GM12878 (cell line): Measurements from ENCODE around the gene VMP1. TPM values are rescaled to one million over a fixed set of nuclear protein-coding genes. Genes with fewer than 3 reads are reported as not detected.

ENCODE experiments used
- ATAC-seq: fragments of 200-7000 bp; cut with Tn5 transposase; 3 replicates; pipeline ENCODE4 v1.9.1; 2020; ENCODE audit warnings: mild to moderate bottlenecking, moderate library complexity
- BruUV-seq: library from RNA; stranded (reverse); fragments of 400-500 nt; replicated peaks from 2 replicates; lab custom pipeline; 2021; lab: Mats Ljungman, UMichigan
- CTCF ChIA-PET: fragments of 300-600 bp; sonication (Branson Sonifier 250); formaldehyde crosslinking; extraction: SDS; loops from one replicate; lab custom pipeline; 2021; ENCODE audit warnings: inconsistent platforms; lab: Yijun Ruan, JAX
- POLR2A ChIA-PET: fragments of 350-600 bp; formaldehyde crosslinking; extraction: SDS; loops from one replicate; lab custom pipeline; 2021; ENCODE audit warnings: inconsistent platforms; lab: Charles Lee
- RAD21 ChIA-PET: fragments of 300-600 bp; sonication (Branson Sonifier 250); formaldehyde crosslinking; loops from one replicate; lab custom pipeline; 2023; ENCODE audit warnings: antibody characterized with exemption; ENCODE audit not compliant: unreplicated experiment; lab: Charles Lee
- SMC1A ChIA-PET: fragments of 300-600 bp; sonication (Branson Sonifier 250); formaldehyde crosslinking; loops from one replicate; lab custom pipeline; 2023; ENCODE audit not compliant: unreplicated experiment, uncharacterized antibody; lab: Charles Lee
- DNase-seq: peaks from one replicate; pipeline ENCODE4 v3.0.0-alpha.2; 2011; ENCODE audit warnings: low read depth, low spot score
- FAIRE-seq: peaks from 3 replicates; lab custom pipeline; 2011; peaks lifted over from hg19 to GRCh38; lab: Jason Lieb, UNC
- H2AFZ ChIP-seq: 2 replicates; pipeline ENCODE4 v1.6.0; 2011; ENCODE audit warnings: low read depth, low read length, control low read depth; ENCODE audit not compliant: control insufficient read depth
- H3K27ac ChIP-seq: 2 replicates; pipeline ENCODE4 v1.5.1; 2011; ENCODE audit warnings: control low read depth; ENCODE audit not compliant: control insufficient read depth, insufficient read depth
- H3K27me3 ChIP-seq, 2 experiments: replicated peaks in 1 of 2; 2 replicates each; pipeline versions ENCODE4 v1.6.0 to v1.6.1; 2011; ENCODE audit warnings: low read length in 1 of 2; ENCODE audit not compliant: control insufficient read depth in 2 of 2, insufficient read depth in 2 of 2
- H3K36me3 ChIP-seq, 2 experiments: 2 replicates each; pipeline ENCODE4 v1.5.1; 2011; ENCODE audit warnings: low read length in 1 of 2; ENCODE audit not compliant: control insufficient read depth in 2 of 2, insufficient read depth in 2 of 2
- H3K4me1 ChIP-seq: 2 replicates; pipeline ENCODE4 v1.6.1; 2011; ENCODE audit warnings: mild to moderate bottlenecking, low read length, moderate library complexity, mixed read lengths; ENCODE audit not compliant: control insufficient read depth, insufficient read depth
- H3K4me2 ChIP-seq: 2 replicates; pipeline ENCODE4 v1.6.0; 2011; ENCODE audit warnings: control low read depth; ENCODE audit not compliant: control insufficient read depth, insufficient read depth
- H3K4me3 ChIP-seq: fragments of 200-600 bp; sonication (generic); 2 replicates; pipeline ENCODE4 v1.5.1; 2016
- H3K79me2 ChIP-seq: 2 replicates; pipeline ENCODE4 v1.6.0; 2011; ENCODE audit warnings: low read length; ENCODE audit not compliant: control insufficient read depth, insufficient read depth
- H3K9ac ChIP-seq: 2 replicates; pipeline ENCODE4 v1.8.0; 2011; ENCODE audit warnings: low read length, control low read depth, mixed read lengths; ENCODE audit not compliant: control insufficient read depth, insufficient read depth
- H3K9me3 ChIP-seq: replicated peaks from 3 replicates; pipeline ENCODE4 v1.5.1; 2011; ENCODE audit warnings: mild to moderate bottlenecking, low read length; ENCODE audit not compliant: control insufficient read depth, insufficient read depth
- H4K20me1 ChIP-seq: 2 replicates; pipeline ENCODE4 v1.6.0; 2011; ENCODE audit not compliant: control insufficient read depth, insufficient read depth
- ASH2L ChIP-seq: fragments of 300-600, 200-600 bp; sonication (generic); IDR thresholded peaks from 2 replicates; pipeline ENCODE4 v1.6.1; 2017; ENCODE audit warnings: low read depth, mild to moderate bottlenecking, borderline replicate concordance
- ATF7 ChIP-seq: fragments of 450-650 bp; IDR thresholded peaks from 2 replicates; pipeline ENCODE4 v1.6.1; 2016; ENCODE audit warnings: low read depth, mild to moderate bottlenecking
- BCLAF1 ChIP-seq: fragments of 450-650 bp; IDR thresholded peaks from 2 replicates; pipeline ENCODE4 v1.6.1; 2017; ENCODE audit warnings: antibody characterized with exemption, mild to moderate bottlenecking, moderate library complexity
- CBX5 ChIP-seq: sonication (generic); IDR thresholded peaks from 2 replicates; pipeline ENCODE4 v1.6.1; 2016; ENCODE audit warnings: low read depth, moderate library complexity, mild to moderate bottlenecking, inconsistent platforms
- CTCF ChIP-seq, 3 experiments: IDR thresholded peaks in 2 of 3; conservative IDR thresholded peaks in 1 of 3; 2 replicates each; pipeline ENCODE4 v1.5.1; 2011; ENCODE audit warnings: low read depth in 3 of 3, low read length in 3 of 3, mild to moderate bottlenecking in 3 of 3, control low read depth in 2 of 3, moderate library complexity in 2 of 3, inconsistent platforms in 1 of 3, mixed read lengths in 1 of 3; ENCODE audit not compliant: control insufficient read depth in 2 of 3, insufficient read depth in 1 of 3; ENCODE audit errors: extremely low read depth in 1 of 3
- FOXK2 ChIP-seq: fragments of 450-650 bp; IDR thresholded peaks from 2 replicates; pipeline ENCODE4 v1.6.1; 2017; ENCODE audit warnings: mild to moderate bottlenecking, moderate library complexity
- FOXM1 ChIP-seq: IDR thresholded peaks from 2 replicates; pipeline ENCODE4 v1.6.1; 2012; ENCODE audit warnings: low read depth, mild to moderate bottlenecking, inconsistent platforms, low read length, moderate library complexity
- HDGF ChIP-seq: fragments of 450-650 bp; IDR thresholded peaks from 2 replicates; pipeline ENCODE4 v1.6.1; 2016; ENCODE audit warnings: antibody characterized with exemption
- KDM1A ChIP-seq: fragments of 200-600 bp; sonication (generic); IDR thresholded peaks from 2 replicates; pipeline ENCODE4 v1.6.1; 2016; ENCODE audit warnings: borderline replicate concordance
- MLLT1 ChIP-seq: fragments of 450-650 bp; IDR thresholded peaks from 2 replicates; pipeline ENCODE4 v1.6.1; 2016; ENCODE audit warnings: mild to moderate bottlenecking
- PML ChIP-seq: IDR thresholded peaks from 2 replicates; pipeline ENCODE4 v1.6.1; 2012; ENCODE audit warnings: low read length, inconsistent platforms
- RAD21 ChIP-seq: IDR thresholded peaks from 2 replicates; pipeline ENCODE4 v1.6.1; 2011; ENCODE audit warnings: mild to moderate bottlenecking, low read depth, low read length, moderate library complexity; ENCODE audit not compliant: insufficient read depth
- RB1 ChIP-seq: fragments of 450-650 bp; formaldehyde crosslinking; IDR thresholded peaks from 2 replicates; pipeline ENCODE4 v1.6.1; 2017; ENCODE audit warnings: mild to moderate bottlenecking, borderline replicate concordance
- SMC3 ChIP-seq: IDR thresholded peaks from 2 replicates; pipeline ENCODE4 v1.6.1; 2011; ENCODE audit warnings: low read length, improper control_type of control experiment, borderline replicate concordance
- TAF1 ChIP-seq: IDR thresholded peaks from 2 replicates; pipeline ENCODE4 v1.6.1; 2011; ENCODE audit warnings: mild to moderate bottlenecking, low read depth, low read length, borderline replicate concordance
- TCF12 ChIP-seq: IDR thresholded peaks from 2 replicates; pipeline ENCODE4 v1.6.1; 2011; ENCODE audit warnings: low read depth, mild to moderate bottlenecking, low read length
- ZNF207 ChIP-seq: fragments of 450-650 bp; IDR thresholded peaks from 2 replicates; pipeline ENCODE4 v1.6.1; 2014; ENCODE audit warnings: antibody characterized with exemption, mild to moderate bottlenecking, borderline replicate concordance
- ZSCAN29 ChIP-seq: fragments of 450-650 bp; IDR thresholded peaks from 2 replicates; pipeline ENCODE4 v1.6.1; 2017; ENCODE audit warnings: mild to moderate bottlenecking, moderate library complexity
- WGBS: methylation state at CpG from one replicate; pipeline ENCODE4 v1.1.6; 2016; ENCODE audit warnings: low lambda C conversion rate; ENCODE audit not compliant: insufficient replicate concordance, insufficient coverage; ENCODE audit errors: missing lambda C conversion rate; 5-methylcytosine and 5-hydroxymethylcytosine counted together
- in situ Hi-C: fragments of 300-500 bp; cut with MboI; formaldehyde crosslinking; loops from 9 replicates; pipeline ENCODE4 v1.14.3; 2018; ENCODE audit warnings: mixed read lengths
- intact Hi-C: fragments of 100-400 bp; cut with micrococcal nuclease; formaldehyde crosslinking; loops from one replicate; pipeline ENCODE4 v1.14.2; 2022; ENCODE audit not compliant: unreplicated experiment
- polyA plus RNA-seq, 11 experiments: library from polyadenylated mRNA; depleted of rRNA in 4 of 11; unstranded in 6 of 11; stranded (reverse) in 5 of 11; fragments of >200 nt; fragmentation: Nextera tagmentation in 4 of 11; fragmentation: Illumina TruSeq in 1 of 11; extraction: Ambion mirVana in 4 of 11; extraction: Trizol in 1 of 11; gene quantifications; 1 replicate in 1 of 11; 2 replicates in 10 of 11; pipeline versions ENCODE4 v1.2.1 to v1.2.3, GENCODE V29; 2011 to 2016; ENCODE audit warnings: inconsistent platforms in 2 of 11, missing spikeins in 2 of 11, low read depth in 1 of 11
- total RNA-seq, 4 experiments: library from RNA; depleted of rRNA in 3 of 4; stranded (reverse); fragments of >200 nt in 3 of 4; fragmentation: Illumina TruSeq in 1 of 4; extraction: Trizol in 1 of 4; gene quantifications; 2 replicates each; pipeline versions ENCODE4 v1.2.1 to v1.2.3, GENCODE V29; 2013 to 2021

VMP1 gene
- total and polyA plus RNA-seq, 10 of the 15 experiments (the other 5 are each of a cell fraction or from before 2014, with no cell fraction given) = 88.4 to 199 (median 132) TPM

- Histone ChIP-seq H3K4me3 (no peak overlapping the region), H3K27ac (no peak overlapping the region), H3K79me2 (no peaks in the 10 kb centered on the region), H2AFZ (peak overlapping the region; percentile 13), H3K9me3 (no peaks in the 10 kb centered on the region), H3K36me3 (no peaks in the 10 kb centered on the region), H3K27me3 (no peaks in the 10 kb centered on the region), H3K9ac (no peak overlapping the region), H3K4me1 (peaks cover 12% of the 10 kb centered on the region), H3K4me2 (no peak overlapping the region; the same call in 1 of the 2 replicates), H4K20me1 (no peaks in the 10 kb centered on the region)
- ChIA-PET CTCF (interaction anchor here (0.6 to 2.0 kb wide), 7 partner anchors 10 to 230 kb away, joined by 3 to 7 read pairs (median 3); no protein-coding TSS in a partner anchor), POLR2A (interaction anchor here (0.6 to 0.9 kb wide), 3 partner anchors 56 to 851 kb away, joined by 3 to 6 read pairs (median 4); no protein-coding TSS in a partner anchor), SMC1A (interaction anchor here (0.6 to 2.0 kb wide), 5 partner anchors 21 to 94 kb away, joined by 3 to 5 read pairs (median 4); no protein-coding TSS in a partner anchor), RAD21 (interaction anchor here (1.0 to 1.3 kb wide), 5 partner anchors 11 to 65 kb away, joined by 3 to 5 read pairs (median 5); no protein-coding TSS in a partner anchor)
- in situ Hi-C loops = no loop called here
- WGBS = 48% methylated on average over 14 of the region's 14 CpGs
- intact Hi-C loops = no loop called here
- DNase-seq = no peak
- peak; percentile 75 for ATAC-seq
- peak; percentile 59 for FAIRE-seq
- BruUV-seq = no TSS peak
- TF ChIP-seq TAF1 = no peak
- TF ChIP-seq BCLAF1 = no peak
- no peak for TF ChIP-seq ZNF207
- TF ChIP-seq ZSCAN29 = no peak
- TF ChIP-seq RAD21 = peak; percentile 46
- TF ChIP-seq ATF7 = no peak
- no peak for TF ChIP-seq HDGF
- no peak for TF ChIP-seq MLLT1
- no peak for TF ChIP-seq PML
- no peak for TF ChIP-seq ASH2L
- TF ChIP-seq FOXM1 = no peak
- peak; percentile 33 to 54 (median 42); a peak in 5 of 6 replicates for TF ChIP-seq CTCF (IDR thresholded peaks at IDR 0.05 in 2 of 3, conservative IDR thresholded peaks at IDR 0.05 in 1 of 3; ENCODE audit: control insufficient read depth in 2 of 3, extremely low read depth in 1 of 3, insufficient read depth in 1 of 3, low read depth in 3 of 3, low read length in 3 of 3)
- peak; percentile 41; the same call in 1 of the 2 replicates for TF ChIP-seq SMC3
- TF ChIP-seq TCF12 = peak; percentile 60; the same call in 1 of the 2 replicates
- peak; percentile 35; the same call in 1 of the 2 replicates for TF ChIP-seq FOXK2
- TF ChIP-seq KDM1A = no peak
- no peak for TF ChIP-seq RB1
- TF ChIP-seq CBX5 = no peak
Measured at GRCh38 chr17:59853168-59853918, 145.9 kb downstream of the VMP1 start.
